ENCODE results near the gene CRADD.
"Not testable (repeated sequence)": the region's sequence is repeated elsewhere in the genome, so short reads cannot be mapped to it uniquely, and the experiment has no call there.

Gene CRADD

GRCh38 chr12:93740751-93741150 is 63.6 kb downstream of the CRADD start:
- no peak for DNase-seq

- no peak for DNase-seq
Observed at GRCh38 chr12:93741659-93742109, 64.5 kb downstream of the CRADD start.

DNA sequence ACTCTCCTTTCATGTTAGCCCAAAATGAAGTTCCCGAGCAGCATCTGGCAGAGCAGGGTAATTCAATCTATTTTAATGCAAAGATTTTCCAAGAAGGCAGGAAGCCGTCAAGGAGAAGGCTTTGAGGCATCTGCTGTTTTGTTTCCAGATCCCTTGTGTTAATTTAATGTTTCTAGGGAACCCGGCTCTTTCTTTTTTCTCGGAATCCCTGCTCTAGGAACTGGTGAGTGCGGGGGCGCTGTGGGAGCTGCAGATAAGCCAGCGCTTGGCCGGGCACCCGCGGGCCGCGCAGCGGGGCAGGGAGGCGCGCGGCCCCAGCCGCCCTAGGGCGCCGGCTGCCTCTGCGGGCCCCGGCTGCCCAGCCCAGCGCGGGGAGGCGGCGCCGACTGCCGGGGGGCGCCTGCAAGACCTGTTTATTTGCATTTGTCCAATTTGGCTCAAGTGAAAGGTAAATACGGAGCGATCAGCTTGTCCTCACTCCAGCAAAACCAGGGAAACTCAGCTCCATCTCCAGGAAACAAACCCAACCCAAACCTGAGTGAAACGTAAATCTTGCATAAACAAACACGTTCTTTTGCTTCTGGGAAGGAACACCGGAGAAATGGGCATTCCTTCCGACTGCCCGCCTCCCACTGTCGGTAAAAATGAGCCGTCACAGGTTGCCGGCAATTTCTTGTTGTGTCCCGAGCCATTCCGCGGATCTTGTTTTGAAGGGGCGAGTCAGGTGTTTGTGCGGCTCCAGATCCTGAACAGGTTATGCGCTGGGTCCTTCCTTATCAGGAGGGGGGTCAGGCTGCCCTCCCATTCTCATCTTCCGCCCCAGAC is 65.1 kb downstream of the CRADD start:
- DNase-seq = peak; percentile 65 to 73

- no peak for DNase-seq
Observed at GRCh38 chr12:93743229-93743998, 66.2 kb downstream of the CRADD start.

DNA sequence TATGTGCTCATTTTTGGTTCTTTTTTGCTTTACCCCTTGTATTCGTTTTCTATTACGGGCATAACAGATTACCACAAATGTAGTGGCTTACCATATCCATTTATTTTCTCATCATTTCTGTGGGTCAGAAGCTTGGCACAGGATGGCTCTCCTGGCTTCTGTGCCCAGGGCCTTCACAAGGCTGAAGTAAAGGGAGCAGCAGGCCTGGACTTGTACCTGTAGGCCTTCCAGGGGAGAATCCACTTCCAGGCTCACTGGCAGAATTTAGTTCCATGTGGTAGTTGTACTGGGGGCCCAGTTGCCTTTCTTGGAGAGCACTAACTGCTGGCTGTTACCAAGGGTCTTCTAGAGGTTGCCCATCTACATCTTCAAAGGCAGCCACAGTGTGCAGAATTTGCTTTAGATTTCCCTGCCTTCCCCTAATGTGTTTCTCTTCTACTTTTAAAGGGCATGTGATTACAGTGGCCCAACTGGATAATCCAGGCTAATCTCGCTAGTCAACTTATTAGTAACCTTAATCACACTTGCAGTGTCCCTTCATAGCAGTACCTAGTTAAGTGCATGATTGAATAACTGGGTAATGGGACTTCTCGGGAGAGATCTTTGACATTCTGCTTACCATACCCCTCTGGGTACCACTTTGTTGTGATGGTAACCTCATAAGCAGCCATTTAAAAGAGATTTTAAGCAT is 67.0 kb downstream of the CRADD start:
- DNase-seq = no peak

DNA sequence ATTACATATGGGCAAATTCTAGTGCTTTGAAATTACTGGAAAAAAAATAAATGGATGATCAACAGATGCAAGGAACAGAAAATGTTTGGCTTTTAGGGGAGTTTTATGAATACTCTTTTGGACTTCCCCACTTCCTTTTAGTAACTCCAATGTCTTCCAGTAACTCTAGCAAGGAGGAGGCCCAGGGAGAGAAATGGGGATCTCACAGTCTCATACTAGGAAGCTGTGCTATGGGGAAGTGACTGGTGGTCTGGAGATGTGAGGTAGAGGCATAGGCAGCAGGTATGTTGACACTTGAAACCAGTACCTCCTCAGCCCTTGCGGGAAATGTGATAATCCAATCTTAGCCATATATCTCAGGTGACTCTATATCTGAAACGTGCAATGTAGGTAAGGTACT is 68.1 kb downstream of the CRADD start:
- DNase-seq = no peak

DNA sequence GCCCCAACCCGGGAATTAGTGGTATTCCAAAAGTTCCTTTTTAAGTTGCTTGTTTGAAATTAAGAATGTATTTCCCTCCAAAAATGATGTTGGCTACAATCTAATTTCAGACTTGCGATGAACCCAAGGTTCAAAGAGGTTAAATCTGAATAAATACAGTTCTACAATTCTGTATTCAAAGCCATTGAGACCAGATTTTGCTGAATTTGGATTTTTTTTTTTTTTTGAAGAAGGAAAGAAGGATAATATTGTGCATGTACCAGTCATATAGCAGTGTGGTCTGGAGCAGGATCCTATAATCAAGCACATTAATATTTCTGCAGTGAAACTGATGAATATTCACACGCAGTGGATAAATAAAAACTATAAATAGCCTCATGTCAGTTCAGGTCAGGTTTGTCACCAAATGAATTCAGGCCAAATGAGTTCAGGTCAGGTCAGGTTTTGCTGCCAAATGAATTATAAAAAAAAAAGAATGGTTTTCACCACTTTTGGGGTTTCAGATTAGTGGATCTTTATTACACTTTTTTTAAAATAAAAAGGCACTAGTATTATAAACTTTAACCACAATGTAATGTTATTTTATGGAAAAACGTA is 69.5 kb downstream of the CRADD start:
- no peak for DNase-seq

GRCh38 chr12:93748672-93749383 is 71.7 kb downstream of the CRADD start:
- DNase-seq = no peak

GRCh38 chr12:93749515-93749914 is 72.3 kb downstream of the CRADD start:
- no peak for DNase-seq

DNA sequence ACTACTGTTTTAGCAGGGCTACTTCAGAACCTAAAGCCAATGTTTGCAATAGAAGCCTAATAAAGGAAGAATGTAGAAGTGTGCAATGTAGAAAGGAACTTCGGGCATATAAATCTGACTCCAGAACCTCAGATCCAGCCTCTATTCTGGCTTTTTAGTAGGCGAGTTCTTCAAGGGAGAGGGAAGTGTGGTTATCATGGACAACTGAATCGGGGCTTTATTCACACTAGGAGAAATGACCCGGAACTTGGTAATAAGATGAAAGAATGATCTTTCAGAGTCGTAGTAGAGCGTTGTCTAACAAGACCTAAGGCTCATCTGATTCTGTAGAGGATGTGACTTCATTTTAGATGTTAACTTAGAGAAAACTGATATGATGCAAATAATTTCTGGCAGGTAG is 72.9 kb downstream of the CRADD start:
- no peak for DNase-seq

DNA sequence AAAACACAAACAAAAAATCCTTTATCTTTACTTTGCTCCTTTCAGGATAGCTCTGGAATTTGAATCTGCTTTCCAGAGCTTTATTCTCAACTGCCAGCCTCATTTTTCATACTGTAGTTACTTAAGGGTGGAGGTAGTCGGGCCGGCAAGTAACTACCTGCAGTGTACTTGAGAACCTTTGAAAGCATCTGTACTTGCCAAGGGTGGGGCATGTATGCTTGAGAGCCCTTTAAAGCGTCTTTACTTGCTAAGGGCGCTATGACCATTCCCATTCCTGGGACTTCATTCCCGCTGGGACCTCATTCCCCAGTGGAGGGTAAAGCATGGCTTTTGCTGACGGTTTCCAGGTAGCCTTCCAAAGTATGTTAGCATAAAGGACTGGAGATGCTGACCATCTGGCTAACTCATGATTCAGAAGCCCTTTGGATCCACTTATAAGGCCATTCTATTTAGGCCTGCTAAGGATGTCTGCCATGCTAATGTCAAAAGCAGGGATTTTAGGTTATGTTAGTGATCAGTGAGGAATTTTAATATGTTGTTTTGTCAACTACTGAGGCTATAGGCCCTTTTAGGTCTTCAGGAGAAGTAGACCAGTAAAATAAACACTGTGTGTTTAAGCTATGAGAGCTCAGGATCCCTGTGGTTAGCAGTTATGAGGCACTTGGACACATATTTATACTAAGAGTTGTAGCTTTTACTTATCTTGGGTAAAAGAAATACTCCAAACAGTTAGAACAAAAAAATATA is 74.9 kb downstream of the CRADD start:
- no peak for DNase-seq

- no peak for DNase-seq
Observed at GRCh38 chr12:93753285-93753684, 76.1 kb downstream of the CRADD start.

DNA sequence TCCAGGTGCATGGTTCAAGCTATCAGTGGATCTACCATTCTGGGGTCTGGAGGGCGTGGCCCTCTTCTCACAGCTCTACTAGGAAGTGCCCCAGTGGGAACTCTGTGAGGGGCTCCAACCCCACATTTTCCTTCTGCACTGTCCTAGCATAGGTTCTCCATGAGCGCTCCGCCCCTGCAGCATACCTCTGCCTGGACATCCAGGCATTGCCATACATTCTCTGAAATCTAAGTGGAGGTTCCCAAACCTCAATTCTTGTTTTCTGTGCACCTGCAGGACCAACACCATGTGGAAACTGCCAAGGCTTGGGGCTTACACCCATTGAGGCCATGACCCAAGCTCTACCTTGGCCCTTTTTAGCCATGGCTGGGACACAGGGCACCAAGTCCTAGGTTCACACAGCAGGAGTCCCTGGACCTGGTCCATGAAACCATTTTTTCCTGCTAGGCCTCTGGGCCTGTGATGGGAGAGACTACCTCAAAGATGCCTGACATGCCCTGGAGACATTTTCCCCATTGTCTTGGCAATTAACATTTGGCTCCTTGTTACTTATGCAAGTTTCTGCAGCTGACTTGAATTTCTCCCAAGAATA is 76.8 kb downstream of the CRADD start:
- DNase-seq = no peak

- DNase-seq = not testable (repeated sequence)
Observed at GRCh38 chr12:93754859-93755258, 77.7 kb downstream of the CRADD start.

- no peak for DNase-seq
Observed at GRCh38 chr12:93756288-93756687, 79.1 kb downstream of the CRADD start.

- DNase-seq = no peak
Observed at GRCh38 chr12:93757792-93758694, 80.9 kb downstream of the CRADD start.

GRCh38 chr12:93758801-93759373 is 81.7 kb downstream of the CRADD start:
- DNase-seq = no peak

- DNase-seq = no peak
Observed at GRCh38 chr12:93759512-93760081, 82.4 kb downstream of the CRADD start.

- no peak for DNase-seq
Observed at GRCh38 chr12:93760275-93760875, 83.2 kb downstream of the CRADD start.

All from activated T-cell treated with anti-CD3 and anti-CD28 coated beads, Interleukin-2, amount 50 U/mL, for 48 hours (primary cell).